Right lobe of liver (tissue), 4 donors: ENCODE measurements around the gene COQ4.

Source experiments
- CTCF ChIP-seq, 4 donors: fragments of 200-600 bp in 3 of 4; fragments of 450-650 bp in 1 of 4; IDR thresholded peaks; one replicate each; pipeline versions ENCODE4 v1.5.1 to v1.8.0; 2016 to 2022; ENCODE audit warnings: antibody characterized with exemption in 4 of 4, mild to moderate bottlenecking in 2 of 4
- POLR2A ChIP-seq: fragments of 450-650 bp; IDR thresholded peaks from one replicate; pipeline ENCODE4 v1.6.1; 2017; ENCODE audit warnings: antibody characterized with exemption, mild to moderate bottlenecking
- donor health status: DM: no; HTN: no; CAD: no.
- donor health status: DM: no; HTN: no; CAD: no.
- donor health status: DM: no; HTN: yes; CAD: no.

- TF ChIP-seq CTCF (IDR thresholded peaks at IDR 0.05): no peak
- TF ChIP-seq POLR2A: no peak
These were observed 20.5 kb downstream of the COQ4 start for GRCh38 chr9:128342971-128343680.
